ENCODE measurements around the gene AP5S1. TPM values are rescaled to one million over a fixed set of nuclear protein-coding genes. Genes with fewer than 3 reads are reported as not detected.
A peak's percentile ranks its signal among the peaks of the same experiment; 100 is the strongest.

Gene AP5S1
- total and polyA plus RNA-seq, 2 of the 13 experiments (the other 11 are each of a cell fraction or from before 2014, with no cell fraction given), result 7.9 to 23.2 TPM

GRCh38 chr20:3788685-3789155 lies 31.6 kb upstream of the AP5S1 start (continued):
- no peak for TF ChIP-seq CSRNP2 (CRISPR knock-in tag; conservative IDR thresholded peaks at IDR 0.05; ENCODE audit: low read depth)
- TF ChIP-seq FOXK2 (IDR thresholded peaks at IDR 0.05), result peak; percentile 62; the same call in 1 of the 2 replicates
- TF ChIP-seq MTA1 (CRISPR knock-in tag; IDR thresholded peaks at IDR 0.05; ENCODE audit: borderline replicate concordance), result no peak
- TF ChIP-seq, protein P1, sequence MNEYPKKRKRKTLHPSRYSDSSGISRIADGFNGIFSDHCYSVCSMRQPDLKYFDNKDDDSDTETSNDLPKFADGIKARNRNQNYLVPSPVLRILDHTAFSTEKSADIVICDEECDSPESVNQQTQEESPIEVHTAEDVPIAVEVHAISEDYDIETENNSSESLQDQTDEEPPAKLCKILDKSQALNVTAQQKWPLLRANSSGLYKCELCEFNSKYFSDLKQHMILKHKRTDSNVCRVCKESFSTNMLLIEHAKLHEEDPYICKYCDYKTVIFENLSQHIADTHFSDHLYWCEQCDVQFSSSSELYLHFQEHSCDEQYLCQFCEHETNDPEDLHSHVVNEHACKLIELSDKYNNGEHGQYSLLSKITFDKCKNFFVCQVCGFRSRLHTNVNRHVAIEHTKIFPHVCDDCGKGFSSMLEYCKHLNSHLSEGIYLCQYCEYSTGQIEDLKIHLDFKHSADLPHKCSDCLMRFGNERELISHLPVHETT (CRISPR knock-in tag; conservative IDR thresholded peaks at IDR 0.05), result no peak
- TF ChIP-seq ZNF160 (CRISPR knock-in tag; IDR thresholded peaks at IDR 0.05), result no peak
- TF ChIP-seq, protein P2, sequence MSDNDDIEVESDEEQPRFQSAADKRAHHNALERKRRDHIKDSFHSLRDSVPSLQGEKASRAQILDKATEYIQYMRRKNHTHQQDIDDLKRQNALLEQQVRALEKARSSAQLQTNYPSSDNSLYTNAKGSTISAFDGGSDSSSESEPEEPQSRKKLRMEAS (IDR thresholded peaks at IDR 0.05), result no peak
- TF ChIP-seq, protein P3, sequence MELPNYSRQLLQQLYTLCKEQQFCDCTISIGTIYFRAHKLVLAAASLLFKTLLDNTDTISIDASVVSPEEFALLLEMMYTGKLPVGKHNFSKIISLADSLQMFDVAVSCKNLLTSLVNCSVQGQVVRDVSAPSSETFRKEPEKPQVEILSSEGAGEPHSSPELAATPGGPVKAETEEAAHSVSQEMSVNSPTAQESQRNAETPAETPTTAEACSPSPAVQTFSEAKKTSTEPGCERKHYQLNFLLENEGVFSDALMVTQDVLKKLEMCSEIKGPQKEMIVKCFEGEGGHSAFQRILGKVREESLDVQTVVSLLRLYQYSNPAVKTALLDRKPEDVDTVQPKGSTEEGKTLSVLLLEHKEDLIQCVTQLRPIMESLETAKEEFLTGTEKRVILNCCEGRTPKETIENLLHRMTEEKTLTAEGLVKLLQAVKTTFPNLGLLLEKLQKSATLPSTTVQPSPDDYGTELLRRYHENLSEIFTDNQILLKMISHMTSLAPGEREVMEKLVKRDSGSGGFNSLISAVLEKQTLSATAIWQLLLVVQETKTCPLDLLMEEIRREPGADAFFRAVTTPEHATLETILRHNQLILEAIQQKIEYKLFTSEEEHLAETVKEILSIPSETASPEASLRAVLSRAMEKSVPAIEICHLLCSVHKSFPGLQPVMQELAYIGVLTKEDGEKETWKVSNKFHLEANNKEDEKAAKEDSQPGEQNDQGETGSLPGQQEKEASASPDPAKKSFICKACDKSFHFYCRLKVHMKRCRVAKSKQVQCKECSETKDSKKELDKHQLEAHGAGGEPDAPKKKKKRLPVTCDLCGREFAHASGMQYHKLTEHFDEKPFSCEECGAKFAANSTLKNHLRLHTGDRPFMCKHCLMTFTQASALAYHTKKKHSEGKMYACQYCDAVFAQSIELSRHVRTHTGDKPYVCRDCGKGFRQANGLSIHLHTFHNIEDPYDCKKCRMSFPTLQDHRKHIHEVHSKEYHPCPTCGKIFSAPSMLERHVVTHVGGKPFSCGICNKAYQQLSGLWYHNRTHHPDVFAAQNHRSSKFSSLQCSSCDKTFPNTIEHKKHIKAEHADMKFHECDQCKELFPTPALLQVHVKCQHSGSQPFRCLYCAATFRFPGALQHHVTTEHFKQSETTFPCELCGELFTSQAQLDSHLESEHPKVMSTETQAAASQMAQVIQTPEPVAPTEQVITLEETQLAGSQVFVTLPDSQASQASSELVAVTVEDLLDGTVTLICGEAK (IDR thresholded peaks at IDR 0.05), result peak; percentile 43
- TF ChIP-seq, protein P3 (CRISPR knock-in tag; IDR thresholded peaks at IDR 0.05), result no peak
- no peak for TF ChIP-seq HNRNPH1 (optimal IDR thresholded peaks at IDR 0.05; ENCODE audit: low read depth, low read length)
- no peak for TF ChIP-seq NFRKB (IDR thresholded peaks at IDR 0.05)
- TF ChIP-seq ZNF232 (CRISPR knock-in tag; IDR thresholded peaks at IDR 0.05; ENCODE audit: borderline replicate concordance), result no peak
- TF ChIP-seq TAF1 (CRISPR knock-in tag; IDR thresholded peaks at IDR 0.05), result no peak
- no peak for TF ChIP-seq ZNF709 (CRISPR knock-in tag; IDR thresholded peaks at IDR 0.05)
- 0 out of 2 replicates have a peak, but pooled peaks have one; percentile 24 for TF ChIP-seq ZNF362 (CRISPR knock-in tag; IDR thresholded peaks at IDR 0.05; ENCODE audit: borderline replicate concordance)
- no peak for TF ChIP-seq CAMTA2 (CRISPR knock-in tag; IDR thresholded peaks at IDR 0.05; ENCODE audit: borderline replicate concordance)
- no peak for TF ChIP-seq PHF8 (CRISPR knock-in tag; IDR thresholded peaks at IDR 0.05)
- TF ChIP-seq FOXA1 (IDR thresholded peaks at IDR 0.05), result peak; percentile 40; the same call in 1 of the 2 replicates
- no peak for TF ChIP-seq FOXA1 (CRISPR knock-in tag; IDR thresholded peaks at IDR 0.05)

All from HepG2 (cell line).